Fibroblast of skin of abdomen (primary cell): Measurements from ENCODE around the gene AGAP1.
"Not testable (repeated sequence)": the region's sequence is repeated elsewhere in the genome, so short reads cannot be mapped to it uniquely, and the experiment has no call there.

Experiments used
- DNase-seq: peaks from one replicate; pipeline ENCODE4 v3.0.0-alpha.2; 2013

The AGAP1 gene

DNA sequence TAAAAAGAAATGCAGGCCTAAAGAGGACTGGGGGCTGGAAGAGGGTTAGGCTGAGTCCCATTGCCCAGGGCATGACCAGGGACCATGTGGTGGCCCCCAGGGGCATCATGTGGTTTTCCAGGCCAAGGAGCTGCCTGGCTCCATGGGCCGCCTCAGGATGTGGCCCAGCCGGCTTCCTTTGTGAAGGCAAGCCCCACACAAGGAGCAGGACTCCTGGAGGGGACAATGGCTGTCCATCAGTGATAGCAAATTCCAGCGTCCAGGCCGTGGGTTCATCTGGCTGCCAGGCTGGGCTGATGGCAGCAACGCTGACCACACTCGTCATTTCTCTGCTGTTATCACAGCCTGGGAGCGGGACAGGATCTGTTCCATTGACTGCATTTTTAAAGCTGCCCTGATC is 591.8 kb downstream of the AGAP1 start:
- no peak for DNase-seq

DNA sequence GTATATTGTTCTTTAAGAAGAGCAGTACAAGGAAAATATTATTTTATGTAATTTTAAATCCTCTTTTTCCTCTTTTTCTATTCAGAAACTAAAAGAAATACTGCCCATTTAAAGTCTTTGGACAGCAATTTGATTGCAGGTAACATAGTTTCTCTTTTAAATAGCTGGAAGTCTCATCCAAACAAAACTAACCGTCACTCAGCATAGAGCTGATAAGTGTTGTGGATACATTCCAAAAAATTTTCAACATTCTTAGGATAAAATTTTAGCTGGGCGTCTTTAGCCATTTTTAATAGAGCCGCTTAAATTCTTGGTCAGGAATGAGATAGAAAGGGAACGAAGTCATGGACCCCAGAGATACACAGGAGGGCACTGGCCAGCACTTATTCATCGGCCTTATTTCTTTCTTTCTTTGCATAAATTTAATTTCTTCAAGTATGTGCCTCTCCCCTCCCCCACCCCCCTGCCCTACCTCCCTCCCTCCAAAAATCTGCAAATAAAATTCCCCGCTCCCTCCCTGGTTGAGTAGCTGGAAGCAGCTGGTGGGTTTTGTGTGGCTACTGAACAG is 592.6 kb downstream of the AGAP1 start:
- DNase-seq, result no peak

DNA sequence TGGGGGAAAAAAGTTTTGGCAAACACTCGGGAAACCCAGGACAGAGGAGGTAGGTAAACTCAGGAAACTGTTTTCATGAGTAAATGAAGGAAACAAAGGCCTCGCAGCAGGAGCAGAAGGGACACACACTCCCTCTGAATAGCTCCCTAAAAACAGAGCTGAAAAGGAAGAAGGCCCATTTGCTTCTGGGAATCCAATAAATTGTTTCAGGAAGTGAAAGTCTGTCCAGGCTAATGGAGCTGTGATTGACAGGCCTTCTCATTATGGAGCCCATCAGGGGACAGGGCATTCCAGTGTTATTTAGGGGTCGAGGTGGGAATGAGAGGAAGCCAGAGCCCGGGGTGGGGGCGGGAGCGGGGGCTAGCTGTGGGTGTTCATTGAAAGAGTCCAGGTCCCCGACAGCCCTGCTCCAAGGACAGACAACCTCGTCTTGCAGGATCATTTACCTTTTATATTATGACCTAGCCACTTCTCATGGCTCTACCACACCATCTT is 593.2 kb downstream of the AGAP1 start:
- DNase-seq, result no peak

DNA sequence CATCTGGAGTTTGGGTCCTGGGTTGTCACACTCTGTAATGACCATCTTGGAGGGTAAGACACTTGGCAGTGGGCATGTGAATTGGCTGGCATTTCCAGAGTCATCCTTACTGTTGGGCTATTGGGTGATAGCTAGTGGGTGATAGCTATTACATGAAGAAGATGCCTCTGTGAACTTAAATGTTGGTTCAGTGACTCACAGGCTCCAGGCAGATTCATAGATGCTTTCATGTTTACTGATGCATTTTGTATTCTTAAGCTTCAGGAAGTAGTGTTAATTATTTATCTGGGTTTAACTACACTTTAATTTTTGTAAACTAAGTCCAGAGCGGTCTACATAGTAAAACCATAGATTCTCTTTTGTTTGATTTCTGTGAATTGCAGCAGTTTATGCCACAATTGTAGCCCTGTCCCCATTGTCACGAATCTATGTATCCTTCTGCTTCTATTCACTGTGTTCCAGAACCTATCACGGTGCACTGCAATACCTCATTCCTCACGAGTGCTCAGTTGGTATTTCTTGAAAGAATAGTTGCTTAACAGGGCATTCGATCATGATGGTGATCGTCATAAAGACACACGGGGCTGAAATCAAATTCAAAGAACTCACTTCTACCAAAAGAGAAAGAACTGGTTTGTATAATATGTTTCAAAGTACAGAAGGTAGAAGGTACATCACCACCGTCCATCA is 594.7 kb downstream of the AGAP1 start:
- no peak for DNase-seq

DNA sequence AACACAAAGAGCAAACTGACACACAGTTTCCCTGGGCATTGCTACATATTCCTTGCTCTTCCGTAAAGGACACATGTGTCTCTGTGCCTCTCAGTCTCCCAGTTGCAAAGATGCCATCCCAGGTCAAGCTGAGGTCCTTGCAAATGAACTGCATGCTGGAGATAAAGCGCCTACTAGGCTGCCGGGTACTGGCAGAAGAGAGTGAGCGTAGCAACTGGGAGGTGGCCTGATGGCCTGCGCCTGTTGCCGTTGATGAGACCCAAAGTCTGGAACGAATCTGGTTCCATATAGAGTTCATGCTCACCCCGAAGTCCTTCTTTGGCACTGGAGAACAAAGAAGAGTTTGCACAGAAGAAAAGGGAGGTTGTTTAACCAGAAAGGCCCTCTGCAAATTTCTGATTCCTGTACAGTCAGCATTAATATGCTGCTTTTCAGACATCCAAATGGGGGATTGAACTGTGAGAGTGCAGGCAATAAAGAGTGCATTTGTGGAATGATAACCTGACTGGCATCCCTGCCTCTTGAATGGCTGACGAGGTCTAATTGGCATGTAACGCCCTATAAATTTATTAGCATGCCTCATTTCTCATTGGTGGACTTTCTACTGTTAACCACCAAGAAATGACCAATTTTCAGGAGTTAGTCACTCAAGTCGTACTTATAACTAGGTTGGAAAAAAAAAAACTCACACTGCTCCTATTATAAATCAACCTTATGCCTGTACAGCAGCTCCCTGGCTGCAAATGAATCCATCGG is 595.6 kb downstream of the AGAP1 start:
- peak; percentile 78 for DNase-seq

DNA sequence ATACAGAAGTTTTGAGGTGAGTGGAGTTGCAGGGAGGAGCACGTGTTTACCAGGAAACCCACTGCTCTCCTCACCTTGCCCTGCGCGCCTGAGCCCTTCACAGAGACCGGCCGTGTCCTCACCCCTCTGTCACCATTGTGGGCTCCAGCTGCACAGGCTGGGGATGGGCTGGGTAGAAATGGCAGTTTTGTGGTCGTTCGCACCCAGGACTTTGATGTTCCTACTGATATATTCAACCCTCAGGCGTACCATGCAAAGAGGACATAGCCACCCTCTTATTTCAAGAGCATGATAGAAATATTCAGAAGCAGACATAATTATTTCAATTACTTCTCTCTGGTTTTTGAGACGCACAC is 596.2 kb downstream of the AGAP1 start:
- DNase-seq, result no peak

DNA sequence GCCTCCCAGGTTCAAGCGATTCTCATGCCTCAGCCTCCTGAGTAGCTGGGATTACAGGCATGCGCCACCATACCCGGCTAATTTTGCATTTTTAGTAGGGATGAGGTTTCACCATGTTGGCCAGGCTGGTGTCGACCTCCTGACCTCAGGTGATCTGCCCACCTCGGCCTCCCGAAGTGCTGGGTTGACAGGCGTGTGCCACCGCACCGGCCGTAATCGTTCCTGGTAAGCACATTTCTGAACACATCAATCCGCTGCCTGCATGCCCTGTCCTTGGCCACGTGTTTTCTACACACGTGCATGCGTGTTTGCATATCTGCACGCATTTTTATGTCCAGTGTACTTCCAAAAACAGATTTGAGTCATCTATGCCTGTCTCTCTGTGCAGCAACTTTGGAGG is 597.0 kb downstream of the AGAP1 start:
- not testable (repeated sequence) for DNase-seq

DNA sequence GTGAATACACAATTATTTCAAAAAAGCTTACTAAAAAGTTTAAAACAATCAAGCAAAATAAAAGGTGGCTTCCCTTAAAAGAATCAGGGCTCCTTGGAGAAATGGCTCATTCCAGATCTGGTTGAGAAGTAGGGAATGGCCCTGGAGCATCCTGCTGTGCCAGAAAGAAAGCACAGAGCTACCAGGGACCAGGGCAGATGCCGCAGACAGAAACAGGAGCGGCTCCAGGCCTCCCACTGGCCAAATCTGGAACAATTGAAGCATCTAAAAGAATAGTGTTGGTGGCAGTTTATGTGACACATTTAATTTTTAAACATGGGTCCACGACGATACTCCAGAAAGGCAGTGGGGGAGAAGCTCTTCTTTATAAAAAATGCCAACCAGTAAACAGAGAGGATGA is 598.9 kb downstream of the AGAP1 start:
- no peak for DNase-seq

DNA sequence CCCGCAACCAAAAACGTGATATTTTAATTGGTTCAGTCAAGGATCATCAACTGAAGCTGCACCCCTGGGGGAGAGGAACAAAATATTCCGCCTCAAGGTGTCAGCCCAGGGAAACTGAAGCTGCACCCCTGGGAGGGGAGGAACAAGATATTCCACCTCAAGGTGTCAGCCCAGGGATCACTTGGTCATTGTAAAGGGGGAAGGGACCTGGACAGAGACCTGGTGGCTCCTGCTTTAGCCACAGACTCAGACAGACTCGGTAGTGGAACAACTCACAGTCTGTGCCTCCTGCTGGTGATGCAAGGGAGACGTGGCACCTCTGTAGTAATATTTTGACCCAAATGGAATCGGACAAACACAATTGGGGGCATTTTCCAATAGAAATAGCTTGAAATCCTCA is 599.3 kb downstream of the AGAP1 start:
- no peak for DNase-seq

DNA sequence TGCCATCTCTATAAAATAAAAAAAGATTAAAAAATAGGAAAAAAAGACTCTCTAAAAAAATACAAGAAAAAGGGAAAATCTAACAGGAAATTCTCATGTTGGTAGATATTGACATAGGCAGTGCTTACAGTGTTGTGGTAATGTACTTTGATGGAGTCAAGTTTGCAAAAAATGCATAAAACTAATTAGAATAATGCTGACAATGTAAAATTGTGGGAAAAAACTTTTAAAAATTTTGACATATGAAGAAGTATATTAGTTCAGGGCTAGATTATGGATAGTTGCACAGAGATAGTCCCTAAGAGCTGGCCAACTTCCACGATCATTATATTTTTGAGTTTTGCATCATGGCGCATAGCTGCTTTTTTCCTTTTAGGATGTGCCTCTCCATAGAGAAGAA is 601.7 kb downstream of the AGAP1 start:
- no peak for DNase-seq

DNA sequence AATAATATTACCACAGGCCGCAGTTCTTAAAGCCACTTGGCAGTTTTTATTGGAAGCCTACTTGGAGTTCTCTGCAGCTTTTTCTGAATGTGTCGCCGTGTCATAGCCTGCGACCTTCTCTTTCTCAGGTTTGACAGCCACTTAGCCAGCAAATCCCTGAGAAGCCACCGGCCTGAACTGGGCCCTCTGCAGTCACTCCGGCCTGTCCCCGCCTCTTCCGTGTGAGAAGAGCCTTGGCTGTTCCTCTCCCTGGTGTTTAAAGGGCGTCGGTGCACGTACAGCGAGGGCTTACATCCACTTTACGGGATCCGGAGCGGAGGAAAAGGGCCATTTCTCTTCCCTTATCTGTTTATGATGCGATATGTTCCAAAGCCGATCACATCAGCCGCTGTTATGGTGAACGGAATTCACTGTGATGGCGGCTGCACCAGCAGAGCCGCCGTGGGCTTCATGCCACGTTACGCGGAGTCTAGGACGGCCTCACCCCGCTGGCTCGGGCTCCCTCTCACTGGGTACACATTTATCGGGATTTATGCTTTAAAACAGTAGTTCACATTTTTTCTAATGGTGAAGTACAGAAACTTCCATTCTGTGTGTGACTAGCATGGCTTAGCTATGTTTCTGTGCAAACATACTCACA is 607.6 kb downstream of the AGAP1 start:
- DNase-seq, result no peak

DNA sequence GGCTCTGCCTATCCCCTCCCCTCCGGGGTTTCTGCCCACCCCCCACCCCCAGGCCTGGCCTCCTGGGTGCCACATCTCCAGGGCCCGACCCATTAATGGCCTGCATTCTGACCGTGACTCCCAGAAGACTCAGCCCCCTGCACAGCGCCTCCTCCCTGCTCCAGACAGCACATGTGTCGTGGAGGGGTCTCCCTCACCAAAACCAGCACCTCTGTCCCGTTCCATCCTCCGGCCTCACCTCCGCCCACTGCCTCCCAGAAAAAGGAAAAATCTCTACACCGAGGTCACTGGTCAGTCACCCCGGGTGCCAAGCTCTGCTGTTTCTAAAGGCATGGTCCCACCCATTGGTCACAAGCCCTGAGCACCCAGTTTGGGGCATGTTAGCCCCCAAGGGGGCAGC is 609.1 kb downstream of the AGAP1 start:
- no peak for DNase-seq

DNA sequence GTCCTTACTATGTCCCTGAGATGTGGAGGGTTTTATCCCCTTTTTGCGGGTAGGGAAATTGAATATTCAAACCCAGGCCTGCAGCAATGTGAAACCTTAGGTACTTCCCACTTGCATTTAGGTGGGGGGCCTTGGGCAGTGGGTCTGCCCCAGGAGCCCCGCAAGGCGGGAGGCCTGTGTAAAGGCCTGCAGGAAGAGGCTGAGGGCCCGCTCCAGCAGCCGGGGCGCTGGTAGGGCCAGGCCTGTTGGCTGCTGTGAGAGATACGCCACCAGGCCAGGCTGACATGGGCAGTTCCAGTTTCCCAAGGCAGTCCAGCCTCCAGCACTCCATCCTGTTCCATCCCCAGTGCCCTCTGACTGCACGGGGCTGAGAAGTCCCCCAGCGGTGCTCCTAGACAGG is 610.1 kb downstream of the AGAP1 start:
- DNase-seq, result no peak

DNA sequence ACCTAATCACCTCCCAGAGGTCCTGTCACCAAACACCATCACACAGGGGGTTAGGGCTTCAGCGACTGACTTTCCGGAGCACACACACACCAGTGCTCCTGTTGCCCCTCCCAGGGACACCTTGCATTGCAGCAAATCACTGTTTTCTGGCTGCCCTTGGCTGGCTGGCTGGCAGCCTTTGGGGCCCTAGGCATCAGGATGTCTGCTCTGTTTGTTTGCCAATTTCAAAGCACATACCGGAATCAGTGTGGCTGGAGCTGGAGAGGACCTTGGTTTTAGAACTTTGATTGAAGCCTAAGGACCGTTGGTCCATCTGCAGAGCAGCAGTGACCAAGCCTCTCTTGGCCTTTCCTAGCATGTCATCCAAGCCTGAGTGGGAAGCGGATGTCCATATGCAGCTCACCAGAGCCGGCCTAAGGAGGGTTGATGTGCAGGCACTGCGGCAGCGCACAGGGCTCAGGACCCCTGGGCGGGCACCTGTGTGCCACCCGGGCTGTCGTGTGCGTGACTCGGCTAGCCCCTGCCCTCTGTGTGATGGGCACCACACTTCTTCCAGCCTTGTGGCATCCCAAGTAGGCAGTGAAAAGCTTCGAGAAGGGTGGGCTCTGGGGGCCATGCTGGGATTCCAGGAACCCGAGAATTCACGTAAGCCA is 612.2 kb downstream of the AGAP1 start:
- no peak for DNase-seq

DNA sequence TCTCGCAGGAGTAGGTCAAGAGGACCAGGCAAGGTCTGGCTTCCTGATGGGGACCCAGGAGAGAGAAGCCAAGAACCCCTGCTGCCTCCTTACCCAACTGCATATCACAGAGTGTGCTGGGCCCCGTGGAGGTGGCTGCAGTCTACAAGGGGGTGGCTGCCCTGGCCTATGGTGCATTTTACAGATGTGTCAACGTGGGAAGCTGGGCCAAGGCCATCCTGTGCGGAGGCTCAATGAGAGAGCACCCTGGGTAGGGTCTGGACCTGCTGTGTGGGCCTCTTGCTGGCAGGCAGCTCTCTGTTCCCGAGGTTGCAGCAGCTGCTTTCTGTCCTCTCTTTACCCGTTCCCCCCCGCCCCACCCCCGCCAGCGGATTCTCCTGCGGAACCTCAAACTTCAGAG is 612.9 kb downstream of the AGAP1 start:
- no peak for DNase-seq

DNA sequence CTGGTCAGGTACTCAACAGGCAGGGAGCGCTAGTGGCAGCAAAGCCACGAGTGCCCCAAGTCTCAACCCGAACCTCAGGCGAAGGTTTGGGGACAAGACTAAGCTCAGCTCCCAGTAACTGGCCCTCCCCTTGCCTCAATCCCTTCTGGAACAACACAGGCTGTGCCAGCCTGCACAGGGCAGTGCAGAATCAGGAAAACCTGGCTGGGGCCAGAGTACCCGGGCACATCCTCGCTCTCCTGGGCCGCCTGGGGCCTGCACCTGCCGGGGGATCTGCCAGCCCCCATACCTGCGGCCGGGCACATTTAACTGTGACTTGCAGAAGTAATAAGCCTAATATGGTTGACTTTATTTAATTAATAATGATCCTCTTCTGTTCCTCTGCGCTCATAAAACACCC is 613.7 kb downstream of the AGAP1 start:
- no peak for DNase-seq

DNA sequence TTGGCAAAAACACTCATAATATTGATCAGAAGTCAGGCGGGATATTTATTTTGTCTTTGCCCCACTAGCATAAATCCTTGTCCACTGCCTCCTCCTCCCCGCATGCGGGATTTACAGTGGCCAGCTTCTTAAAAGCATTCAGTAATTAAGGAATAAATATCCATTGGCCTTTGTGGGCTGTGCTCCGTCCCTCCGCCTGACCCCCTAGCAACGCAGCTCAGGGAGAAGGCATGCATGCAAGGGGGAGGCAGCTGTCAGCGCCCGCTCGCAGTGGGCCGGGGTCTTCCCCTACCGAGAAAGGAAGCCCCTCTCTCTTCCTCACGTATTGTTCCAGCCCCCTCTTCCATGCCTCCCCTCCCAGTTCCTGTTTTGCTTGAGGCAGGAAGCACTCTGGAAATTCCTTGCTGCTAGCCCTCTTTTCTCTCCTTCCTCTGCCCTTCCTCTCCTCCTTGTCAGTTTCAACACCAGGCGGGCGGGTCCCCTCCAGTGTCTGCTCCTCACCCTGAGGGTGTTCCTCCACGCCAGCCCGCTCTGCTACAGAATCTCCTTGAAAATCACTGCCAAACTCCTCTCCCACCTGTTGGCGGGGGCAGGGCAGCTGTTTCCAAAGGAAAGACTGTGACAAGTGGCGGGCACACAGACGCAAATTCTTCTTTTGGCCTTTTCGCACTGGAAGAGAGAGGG is 614.2 kb downstream of the AGAP1 start:
- DNase-seq, result no peak

DNA sequence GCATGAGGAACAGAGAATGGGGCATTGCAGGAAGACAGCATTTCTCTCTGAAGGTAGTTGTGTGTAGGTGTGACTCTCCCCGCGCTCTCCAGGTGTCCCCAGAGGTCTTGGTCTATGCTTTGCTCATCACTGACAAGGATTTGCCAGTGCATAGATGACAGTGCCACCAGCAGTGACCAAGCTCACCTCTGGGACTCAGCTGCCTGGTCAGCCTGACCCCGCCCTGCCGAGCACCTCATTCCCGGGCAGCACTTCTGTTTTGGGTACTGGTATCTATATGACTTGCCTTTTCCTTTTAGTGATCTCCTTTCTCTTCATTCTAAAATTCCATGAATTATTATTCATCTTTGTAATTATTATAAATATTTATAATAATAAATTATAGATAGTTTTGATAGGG is 615.2 kb downstream of the AGAP1 start:
- DNase-seq, result no peak

DNA sequence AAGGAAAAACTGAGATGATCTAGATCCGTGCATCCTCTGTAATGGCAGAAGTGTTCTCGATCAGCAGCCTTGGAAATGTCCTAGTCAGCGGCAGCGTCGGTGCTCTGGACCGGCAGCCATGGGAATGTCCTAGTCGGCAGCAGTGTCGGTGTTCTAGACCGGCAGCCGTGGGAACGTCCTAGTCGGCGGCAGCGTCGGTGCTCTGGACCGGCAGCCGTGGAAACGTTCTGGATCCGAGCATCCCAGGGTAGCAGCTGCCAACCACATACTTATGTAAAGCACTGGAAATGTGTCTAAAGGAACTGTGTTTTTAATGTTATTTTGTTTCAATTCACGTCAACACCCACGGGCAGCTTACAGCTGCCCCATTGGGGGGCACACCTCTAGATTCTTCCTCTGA is 615.6 kb downstream of the AGAP1 start:
- no peak for DNase-seq

DNA sequence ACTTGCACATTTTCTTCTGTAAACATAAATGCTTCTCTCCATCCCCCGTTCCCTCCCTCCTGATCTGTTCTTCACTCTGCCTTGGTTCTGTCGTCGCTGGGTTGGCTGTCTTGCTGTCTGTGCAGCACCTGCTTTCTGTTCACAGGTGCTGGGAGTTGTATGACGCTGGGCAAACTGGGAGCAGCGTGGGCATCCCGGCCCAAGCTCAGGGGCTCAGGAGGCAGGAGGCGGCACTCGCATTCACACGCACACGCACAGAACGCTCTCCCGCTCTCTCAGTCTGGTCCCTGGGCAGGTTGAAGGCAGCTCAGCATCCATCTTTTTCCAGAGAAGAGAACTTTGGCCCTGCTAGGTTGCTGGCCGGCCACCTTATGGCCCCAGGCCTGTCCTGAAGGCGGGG is 618.6 kb downstream of the AGAP1 start:
- no peak for DNase-seq

DNA sequence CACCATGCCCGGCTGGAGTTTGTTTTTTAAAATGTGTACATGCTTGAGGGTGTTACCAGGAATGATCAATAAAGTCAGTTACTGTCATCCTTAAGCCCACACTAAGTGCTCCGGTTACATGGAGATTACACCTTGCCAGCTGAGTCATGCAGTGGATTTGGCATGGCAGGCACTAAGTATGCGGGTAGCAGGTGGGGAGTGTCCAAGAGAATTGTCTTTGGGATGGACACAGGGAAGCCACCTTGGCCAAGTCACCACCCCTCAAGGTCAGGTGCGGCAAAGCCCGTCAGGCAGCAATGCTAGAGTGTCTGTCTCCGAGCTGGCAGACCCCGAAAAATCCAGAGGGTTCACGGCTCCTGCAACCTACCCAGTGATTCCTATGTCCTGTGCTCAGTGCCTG is 619.6 kb downstream of the AGAP1 start:
- DNase-seq, result no peak

DNA sequence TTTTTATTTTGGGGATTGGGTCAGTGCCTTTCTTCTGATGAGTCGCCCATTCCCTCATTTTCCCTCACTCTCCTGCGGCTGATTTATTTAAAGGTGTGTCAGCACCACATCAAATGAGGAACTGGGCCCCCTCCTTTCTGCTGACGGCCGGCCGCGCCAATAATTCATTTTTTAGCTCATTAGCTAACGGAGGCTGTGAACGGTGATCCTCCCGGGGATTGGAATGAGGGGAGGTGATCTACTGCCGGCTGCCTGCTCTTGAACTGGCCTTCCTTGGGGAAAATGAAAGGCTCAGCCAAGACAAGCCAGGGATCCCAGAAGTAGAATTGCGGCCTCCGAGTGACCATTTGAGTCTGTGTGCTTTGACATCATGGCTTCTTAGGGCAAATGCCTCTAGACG is 620.1 kb downstream of the AGAP1 start:
- DNase-seq, result no peak

DNA sequence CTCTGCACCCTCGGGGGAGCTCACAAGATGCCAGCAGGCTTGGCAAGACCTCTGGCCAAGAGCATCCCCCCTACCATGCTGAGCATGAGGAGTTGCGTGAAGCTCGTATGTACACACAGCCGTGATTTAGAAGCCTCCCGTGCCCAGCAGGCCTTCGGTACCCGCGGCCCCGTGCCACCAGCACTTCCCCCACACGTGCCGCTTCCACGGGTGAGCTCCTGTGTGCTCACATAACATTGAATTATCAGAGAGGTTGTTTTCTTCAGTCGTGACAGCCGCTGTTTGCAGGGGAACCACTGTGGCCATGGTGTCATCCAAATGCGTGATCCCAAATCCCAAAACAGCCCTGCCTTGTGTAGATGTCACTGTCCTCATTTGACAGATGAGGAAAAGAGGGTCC is 621.1 kb downstream of the AGAP1 start:
- no peak for DNase-seq
